Endothelial cell of umbilical vein (primary cell): ENCODE results near the gene AHRR. TPM values are rescaled to one million over a fixed set of nuclear protein-coding genes. Genes with fewer than 3 reads are reported as not detected.

Experiments used
- BruUV-seq: library from RNA; stranded (reverse); fragments of 400-500 nt; replicated peaks from 2 replicates; lab custom pipeline; 2021; lab: Mats Ljungman, UMichigan
- CTCF ChIA-PET: fragments of 300-600, 350-600 bp; sonication (Branson Sonifier 250); formaldehyde crosslinking; loops from one replicate; lab custom pipeline; 2021; ENCODE audit warnings: antibody characterized with exemption, inconsistent platforms; lab: Charles Lee
- POLR2A ChIA-PET: fragments of 300-600, 350-600 bp; sonication (Branson Sonifier 250); formaldehyde crosslinking; loops from one replicate; lab custom pipeline; 2021; ENCODE audit warnings: antibody characterized with exemption, inconsistent platforms; lab: Charles Lee
- DNase-seq: peaks from one replicate; pipeline ENCODE4 v3.0.0-alpha.2; 2011; ENCODE audit warnings: low read depth, low spot score
- FAIRE-seq: peaks from 2 replicates; lab custom pipeline; 2011; peaks lifted over from hg19 to GRCh38; lab: Jason Lieb, UNC
- H2AFZ ChIP-seq: 2 replicates; pipeline ENCODE4 v1.6.0; 2012; ENCODE audit warnings: low read depth, low read length, control low read depth, inconsistent platforms
- H3K27ac ChIP-seq: 2 replicates; pipeline ENCODE4 v1.5.1; 2011; ENCODE audit warnings: low read depth, mild to moderate bottlenecking, control low read depth, low read length, moderate library complexity; ENCODE audit not compliant: insufficient read depth
- H3K27me3 ChIP-seq, 2 experiments: 2 replicates each; pipeline versions ENCODE4 v1.6.0 to v1.6.1; 2011; ENCODE audit warnings: low read length in 2 of 2, mixed read lengths in 1 of 2; ENCODE audit not compliant: control insufficient read depth in 2 of 2, insufficient read depth in 2 of 2
- H3K36me3 ChIP-seq, 2 experiments: 2 replicates in 1 of 2; 3 replicates in 1 of 2; pipeline ENCODE4 v1.5.1; 2011; ENCODE audit warnings: low read length in 2 of 2, mild to moderate bottlenecking in 1 of 2, moderate library complexity in 1 of 2; ENCODE audit not compliant: control insufficient read depth in 2 of 2, insufficient read depth in 2 of 2; ENCODE audit errors: extremely low read depth in 1 of 2
- H3K4me1 ChIP-seq: 3 replicates; pipeline ENCODE4 v1.5.1; 2011; ENCODE audit warnings: mild to moderate bottlenecking, low read length; ENCODE audit not compliant: control insufficient read depth, insufficient read depth; ENCODE audit errors: extremely low read depth
- H3K4me2 ChIP-seq: 2 replicates; pipeline ENCODE4 v1.6.1; 2011; ENCODE audit warnings: low read length, control low read depth, mixed read lengths; ENCODE audit not compliant: insufficient read depth
- H3K4me3 ChIP-seq, 3 experiments: fragments of 200-600 bp in 1 of 3; sonication (generic), shearing (Covaris generic) in 1 of 3; replicated peaks in 1 of 3; 2 replicates each; pipeline ENCODE4 v1.5.1; 2011 to 2016; ENCODE audit warnings: control low read depth in 3 of 3, low read length in 3 of 3, mild to moderate bottlenecking in 2 of 3, inconsistent platforms in 1 of 3, low read depth in 1 of 3, moderate library complexity in 1 of 3; ENCODE audit not compliant: insufficient read depth in 1 of 3
- H3K79me2 ChIP-seq: 2 replicates; pipeline ENCODE4 v1.6.0; 2012; ENCODE audit warnings: low read length, inconsistent platforms; ENCODE audit not compliant: control insufficient read depth, insufficient read depth
- H3K9ac ChIP-seq: replicated peaks from 2 replicates; pipeline ENCODE3; 2011; ENCODE audit warnings: low read length, control low read depth; ENCODE audit not compliant: insufficient read depth; ENCODE audit errors: extremely low read depth
- H3K9me1 ChIP-seq: replicated peaks from 3 replicates; pipeline ENCODE4 v1.6.0; 2011; ENCODE audit warnings: mild to moderate bottlenecking, low read length; ENCODE audit not compliant: control insufficient read depth, insufficient read depth; ENCODE audit errors: extremely low read depth
- H3K9me3 ChIP-seq: replicated peaks from 2 replicates; pipeline ENCODE4 v1.5.1; 2012; ENCODE audit warnings: low read length, inconsistent platforms; ENCODE audit not compliant: control insufficient read depth, insufficient read depth
- H4K20me1 ChIP-seq: replicated peaks from 2 replicates; pipeline ENCODE3; 2011; ENCODE audit warnings: mild to moderate bottlenecking, low read length; ENCODE audit not compliant: control insufficient read depth, insufficient read depth; ENCODE audit errors: extremely low read depth
- CTCF ChIP-seq, 2 donors: IDR thresholded peaks; 1 replicate in 1 of 2; 2 replicates in 1 of 2; pipeline ENCODE4 v1.5.1; 2011; ENCODE audit warnings: low read length in 2 of 2, mild to moderate bottlenecking in 2 of 2, moderate library complexity in 2 of 2, control low read depth in 1 of 2, inconsistent platforms in 1 of 2, low read depth in 1 of 2; ENCODE audit not compliant: insufficient read depth in 1 of 2; ENCODE audit errors: extremely low read depth in 1 of 2
- EZH2 ChIP-seq: IDR thresholded peaks from 2 replicates; pipeline ENCODE4 v1.6.1; 2012; ENCODE audit warnings: borderline replicate concordance, low read depth, mild to moderate bottlenecking, moderate library complexity, low read length, inconsistent platforms; ENCODE audit not compliant: severe bottlenecking
- FOS ChIP-seq: IDR thresholded peaks from 2 replicates; pipeline ENCODE4 v1.6.1; 2011; ENCODE audit warnings: mild to moderate bottlenecking, low read length, moderate library complexity, borderline replicate concordance; ENCODE audit not compliant: insufficient read depth
- GATA2 ChIP-seq: IDR thresholded peaks from 2 replicates; pipeline ENCODE4 v1.7.0; 2011; ENCODE audit warnings: low read depth, mild to moderate bottlenecking, moderate library complexity, mixed read lengths, low read length; ENCODE audit not compliant: insufficient read length, insufficient read depth
- MYC ChIP-seq: IDR thresholded peaks from one replicate; pipeline ENCODE4 v1.6.1; 2011; ENCODE audit warnings: mild to moderate bottlenecking, low read depth, low read length
- POLR2A ChIP-seq: IDR thresholded peaks from 2 replicates; pipeline ENCODE4 v1.6.1; 2012; ENCODE audit warnings: low read depth, mild to moderate bottlenecking, control low read depth, low read length
- dilution Hi-C: fragments of 300-500 bp; cut with MboI; formaldehyde crosslinking; loops from one replicate; pipeline ENCODE4 v1.15.0; 2019; ENCODE audit warnings: low sequenced_read_pairs; ENCODE audit not compliant: extremely low pct_ligation_motif_present
- intact Hi-C: fragments of 100-400 bp; cut with micrococcal nuclease; formaldehyde crosslinking; loops from one replicate; pipeline ENCODE4 v1.10.0; 2022
- polyA plus RNA-seq, 4 experiments: library from polyadenylated mRNA; depleted of rRNA in 3 of 4; stranded (reverse) in 3 of 4; unstranded in 1 of 4; fragments of >200 nt; gene quantifications; 2 replicates each; pipeline versions ENCODE4 v1.2.1 to v1.2.3, GENCODE V29; 2011 to 2012; ENCODE audit warnings: missing spikeins in 1 of 4
- total RNA-seq: library from RNA; stranded (reverse); gene quantifications from 2 replicates; pipeline ENCODE4 v1.2.3, GENCODE V29; 2021

AHRR gene
- total and polyA plus RNA-seq, 2 donors (not counting 3 experiments of a cell fraction or from before 2014, with no cell fraction given): 3.1 to 7.3 TPM

DNA sequence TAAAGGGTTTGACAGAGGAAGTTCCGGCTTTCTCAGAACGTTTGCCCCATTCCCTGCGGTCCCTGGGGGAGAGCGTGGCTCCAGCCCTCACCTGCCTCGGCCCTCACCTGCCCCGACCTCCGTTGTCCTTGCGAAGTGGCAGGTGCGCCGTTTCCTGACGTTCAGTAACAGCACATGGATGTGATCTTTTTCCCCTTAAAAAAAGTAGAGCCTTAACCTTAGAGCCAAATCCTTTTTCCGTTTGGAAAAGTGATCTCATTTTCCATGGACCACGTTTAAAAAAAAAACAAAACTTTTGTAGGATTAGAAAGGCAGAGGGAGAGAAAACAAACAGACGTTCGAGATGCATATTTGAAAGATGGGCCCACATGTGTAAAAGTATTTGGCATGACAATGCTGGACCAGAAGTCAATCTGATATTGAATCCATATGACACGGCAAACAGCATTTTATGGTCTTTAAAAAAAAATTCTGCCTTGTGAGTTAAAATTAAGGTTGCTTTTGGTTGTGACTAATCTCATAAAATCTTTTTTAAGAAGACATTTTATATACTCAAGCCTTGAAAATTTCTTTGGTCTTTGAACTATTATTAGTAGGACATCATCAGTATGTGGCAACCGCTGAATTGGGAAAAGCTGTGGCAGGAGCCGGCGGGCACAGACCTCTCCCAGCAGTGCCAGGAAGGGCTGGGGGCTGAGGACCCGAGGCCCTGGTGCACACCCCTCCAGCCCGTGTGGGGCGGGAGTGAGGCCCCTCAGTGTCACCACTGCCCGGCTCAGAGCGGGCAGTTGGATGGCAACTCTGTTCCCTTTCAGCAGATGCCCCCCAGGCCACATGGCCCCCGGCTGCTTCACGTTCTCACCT lies 79.0 kb downstream of the AHRR start:
- Histone ChIP-seq H3K4me3 (peak overlapping the region in 1 of 3 experiments; percentile 17), H4K20me1 (no peaks in the 10 kb centered on the region), H2AFZ (peak overlapping the region; percentile 54), H3K79me2 (no peaks in the 10 kb centered on the region), H3K9me3 (no peaks in the 10 kb centered on the region), H3K36me3 (no peaks in the 10 kb centered on the region), H3K4me2 (peak overlapping the region; percentile 25), H3K27me3 (no peaks in the 10 kb centered on the region), H3K4me1 (peaks cover 19% of the 10 kb centered on the region), H3K9me1 (no peaks in the 10 kb centered on the region), H3K27ac (peak overlapping the region; percentile 93), H3K9ac (peak overlapping the region; percentile 90)
- BruUV-seq: TSS peak; percentile 96
- ChIA-PET CTCF (interaction anchor here (1.1 kb wide), 1 partner anchor 13 kb away, joined by 5 read pairs; no protein-coding TSS in a partner anchor), POLR2A (no interaction called here)
- dilution Hi-C loops: no loop called here
- FAIRE-seq (peak; percentile 68), DNase-seq (peak; percentile 64)
- no peak for TF ChIP-seq CTCF (IDR thresholded peaks at IDR 0.05; ENCODE audit: extremely low read depth in 1 of 2, insufficient read depth in 1 of 2, low read depth in 1 of 2, low read length in 2 of 2)
- TF ChIP-seq POLR2A: no peak
- no peak for TF ChIP-seq EZH2
- no peak for TF ChIP-seq GATA2
- TF ChIP-seq MYC: no peak
- no peak for TF ChIP-seq FOS
- intact Hi-C loops: no loop called here
